Esophagus (tissue), 2 donors: ENCODE data around the gene HUNK. TPM values are rescaled to one million over a fixed set of nuclear protein-coding genes. Genes with fewer than 3 reads are reported as not detected.

Experiments used
- H3K27ac ChIP-seq, 2 donors: one replicate each; pipeline ENCODE4 v1.5.1; 2013; ENCODE audit warnings: low read depth in 2 of 2, mild to moderate bottlenecking in 2 of 2, inconsistent platforms in 1 of 2, low read length in 1 of 2, moderate library complexity in 1 of 2
- H3K27me3 ChIP-seq, 2 donors: one replicate each; pipeline ENCODE4 v1.6.1; 2013; ENCODE audit warnings: low read length in 2 of 2, control low read depth in 1 of 2, mild to moderate bottlenecking in 1 of 2; ENCODE audit not compliant: insufficient read depth in 2 of 2, control insufficient read depth in 1 of 2
- H3K36me3 ChIP-seq, 2 donors: one replicate each; pipeline ENCODE4 v1.6.1; 2013; ENCODE audit warnings: low read length in 1 of 2; ENCODE audit not compliant: control insufficient read depth in 2 of 2, insufficient read depth in 2 of 2
- H3K4me1 ChIP-seq, 2 donors: one replicate each; pipeline ENCODE4 v1.6.1; 2013; ENCODE audit warnings: low read length in 1 of 2; ENCODE audit not compliant: control insufficient read depth in 2 of 2, insufficient read depth in 2 of 2
- H3K4me3 ChIP-seq, 2 donors: one replicate each; pipeline ENCODE4 v1.5.1; 2013; ENCODE audit warnings: low read length in 2 of 2, mild to moderate bottlenecking in 2 of 2, low read depth in 1 of 2, moderate library complexity in 1 of 2
- H3K9me3 ChIP-seq, 2 donors: one replicate each; pipeline ENCODE4 v1.6.1; 2013; ENCODE audit warnings: mild to moderate bottlenecking in 2 of 2, low read depth in 1 of 2, low read length in 1 of 2, moderate library complexity in 1 of 2; ENCODE audit not compliant: control insufficient read depth in 2 of 2, insufficient read depth in 1 of 2
- WGBS, 2 donors: extraction: QIAGEN DNeasy Blood & Tissue Kit; methylation state at CpG; one replicate each; pipeline ENCODE4 v1.1.7; 2013; 5-methylcytosine and 5-hydroxymethylcytosine counted together
- polyA plus RNA-seq, 2 donors: library from polyadenylated mRNA; stranded (reverse); fragments of 200-250 nt; gene quantifications; one replicate each; pipeline ENCODE4 v1.2.3, GENCODE V29; 2013
- donor health status: healthy with polysubstance abuse.
- donor health status: Bipolar disorder and iron deficiency.

Gene HUNK
- polyA plus RNA-seq, 2 donors = 0.10 to 0.20 TPM

GRCh38 chr21:31878831-31879230 lies 6.0 kb downstream of the HUNK start:
- peaks cover 7 to 10% of the 10 kb centered on the region in 2 donors for H3K4me1 ChIP-seq
- H3K27me3 ChIP-seq = no peaks in the 10 kb centered on the region
- H3K36me3 ChIP-seq = no peaks in the 10 kb centered on the region
- WGBS, 2 donors = 39 to 45% methylated on average over 2 of the region's 2 CpGs
- H3K27ac ChIP-seq = no peak overlapping the region
- H3K9me3 ChIP-seq = no peaks in the 10 kb centered on the region
- H3K4me3 ChIP-seq = no peak overlapping the region

GRCh38 chr21:31879241-31879650 lies 6.4 kb downstream of the HUNK start:
- H3K27ac ChIP-seq = no peak overlapping the region
- WGBS, 2 donors = 37 to 43% methylated on average over 10 of the region's 10 CpGs
- no peaks in the 10 kb centered on the region for H3K27me3 ChIP-seq
- no peaks in the 10 kb centered on the region for H3K36me3 ChIP-seq
- H3K9me3 ChIP-seq = no peaks in the 10 kb centered on the region
- peaks cover 7 to 9% of the 10 kb centered on the region in 2 donors for H3K4me1 ChIP-seq
- H3K4me3 ChIP-seq = no peak overlapping the region

GRCh38 chr21:31879911-31880310 lies 7.1 kb downstream of the HUNK start:
- Histone ChIP-seq H3K36me3 (no peaks in the 10 kb centered on the region), H3K27ac (no peak overlapping the region), H3K4me1 (peaks cover 3 to 4% of the 10 kb centered on the region in 2 donors), H3K4me3 (no peak overlapping the region), H3K9me3 (no peaks in the 10 kb centered on the region), H3K27me3 (no peaks in the 10 kb centered on the region)
- WGBS, 2 donors = 58 to 61% methylated on average over 7 of the region's 7 CpGs

- WGBS, 2 donors = 85 to 87% methylated on average over 8 of the region's 8 CpGs
- no peaks in the 10 kb centered on the region for H3K36me3 ChIP-seq
- no peak overlapping the region for H3K27ac ChIP-seq
- no peaks in the 10 kb centered on the region for H3K27me3 ChIP-seq
- peaks cover 0 to 4% of the 10 kb centered on the region in 2 donors for H3K4me1 ChIP-seq
- H3K4me3 ChIP-seq = no peak overlapping the region
- no peaks in the 10 kb centered on the region for H3K9me3 ChIP-seq
Measured at GRCh38 chr21:31880816-31881215, 8.0 kb downstream of the HUNK start.

GRCh38 chr21:31882711-31883110 lies 9.9 kb downstream of the HUNK start:
- Histone ChIP-seq H3K9me3 (no peaks in the 10 kb centered on the region), H3K36me3 (no peaks in the 10 kb centered on the region), H3K27ac (no peak overlapping the region), H3K4me1 (peaks cover 0 to 4% of the 10 kb centered on the region in 2 donors), H3K27me3 (no peaks in the 10 kb centered on the region), H3K4me3 (no peak overlapping the region)

- Histone ChIP-seq H3K36me3 (no peaks in the 10 kb centered on the region), H3K4me1 (no peaks in the 10 kb centered on the region), H3K27me3 (no peaks in the 10 kb centered on the region), H3K4me3 (no peak overlapping the region), H3K9me3 (no peaks in the 10 kb centered on the region), H3K27ac (no peak overlapping the region)
- 94 to 95% methylated on average over 11 of the region's 11 CpGs for WGBS, 2 donors
Measured at GRCh38 chr21:31885146-31885545, 12.3 kb downstream of the HUNK start.

- Histone ChIP-seq H3K9me3 (no peaks in the 10 kb centered on the region), H3K27me3 (no peaks in the 10 kb centered on the region), H3K4me3 (no peak overlapping the region), H3K4me1 (no peaks in the 10 kb centered on the region), H3K36me3 (no peaks in the 10 kb centered on the region), H3K27ac (no peak overlapping the region)
- 77 to 79% methylated on average over 5 of the region's 5 CpGs for WGBS, 2 donors
Measured at GRCh38 chr21:31886915-31887314, 14.1 kb downstream of the HUNK start.

GRCh38 chr21:31887391-31887841 lies 14.6 kb downstream of the HUNK start:
- H3K27me3 ChIP-seq = no peaks in the 10 kb centered on the region
- H3K36me3 ChIP-seq = no peaks in the 10 kb centered on the region
- H3K4me3 ChIP-seq = no peak overlapping the region
- no peak overlapping the region for H3K27ac ChIP-seq
- H3K9me3 ChIP-seq = no peaks in the 10 kb centered on the region
- H3K4me1 ChIP-seq = no peaks in the 10 kb centered on the region
- 75 to 82% methylated on average over 13 of the region's 13 CpGs for WGBS, 2 donors

GRCh38 chr21:31888936-31889371 lies 16.1 kb downstream of the HUNK start:
- 21 to 24% methylated on average over 8 of the region's 8 CpGs for WGBS, 2 donors
- no peaks in the 10 kb centered on the region for H3K27me3 ChIP-seq
- H3K36me3 ChIP-seq = no peaks in the 10 kb centered on the region
- H3K9me3 ChIP-seq = no peaks in the 10 kb centered on the region
- no peak overlapping the region for H3K27ac ChIP-seq
- no peaks in the 10 kb centered on the region for H3K4me1 ChIP-seq
- no peak overlapping the region for H3K4me3 ChIP-seq

GRCh38 chr21:31889460-31889859 lies 16.6 kb downstream of the HUNK start:
- H3K4me3 ChIP-seq = no peak overlapping the region
- WGBS, 2 donors = 73 to 78% methylated on average over 2 of the region's 2 CpGs
- no peaks in the 10 kb centered on the region for H3K36me3 ChIP-seq
- H3K4me1 ChIP-seq = no peaks in the 10 kb centered on the region
- H3K27me3 ChIP-seq = no peaks in the 10 kb centered on the region
- H3K9me3 ChIP-seq = no peaks in the 10 kb centered on the region
- no peak overlapping the region for H3K27ac ChIP-seq
